CD4-positive, alpha-beta T cell treated with Interleukin-12 subunit alpha and Interleukin-12 subunit beta, for 1 hour (primary cell): ENCODE results near the gene COPZ2.
"Not testable (repeated sequence)": the region's sequence is repeated elsewhere in the genome, so short reads cannot be mapped to it uniquely, and the experiment has no call there.

Source experiments
- DNase-seq: peaks from one replicate; pipeline ENCODE4 v3.0.0-alpha.2; 2020

COPZ2 gene

GRCh38 chr17:48003417-48004151 is 34.0 kb downstream of the COPZ2 start:
- no peak for DNase-seq

DNA sequence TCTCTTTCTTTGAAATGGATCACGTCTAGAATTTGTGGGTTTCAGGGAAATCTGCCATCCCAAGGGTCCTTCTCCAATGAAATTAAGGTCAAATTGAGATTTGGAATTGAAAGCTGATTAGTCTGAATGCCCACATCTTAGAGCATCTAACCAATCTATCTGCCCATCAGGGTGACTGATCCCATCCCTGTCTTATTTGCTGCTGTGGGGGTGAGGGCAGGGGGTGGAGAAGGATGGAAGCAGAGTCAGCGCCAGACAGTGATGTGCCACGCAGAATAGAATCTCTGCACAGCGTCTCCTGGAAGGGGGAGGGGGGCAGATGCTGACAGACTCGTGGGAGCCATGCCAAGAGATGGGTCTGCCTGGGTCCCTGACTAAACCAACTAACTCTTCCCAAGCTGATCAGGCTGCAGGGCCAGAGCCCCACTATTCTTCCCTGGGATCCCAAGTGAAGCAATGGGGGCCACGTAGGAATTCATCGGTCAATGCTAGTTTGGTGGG is 34.6 kb downstream of the COPZ2 start:
- no peak for DNase-seq

- DNase-seq, result no peak
Observed at GRCh38 chr17:48002266-48002915, 35.2 kb downstream of the COPZ2 start.

- not testable (repeated sequence) for DNase-seq
Observed at GRCh38 chr17:48001657-48002056, 35.9 kb downstream of the COPZ2 start.

DNA sequence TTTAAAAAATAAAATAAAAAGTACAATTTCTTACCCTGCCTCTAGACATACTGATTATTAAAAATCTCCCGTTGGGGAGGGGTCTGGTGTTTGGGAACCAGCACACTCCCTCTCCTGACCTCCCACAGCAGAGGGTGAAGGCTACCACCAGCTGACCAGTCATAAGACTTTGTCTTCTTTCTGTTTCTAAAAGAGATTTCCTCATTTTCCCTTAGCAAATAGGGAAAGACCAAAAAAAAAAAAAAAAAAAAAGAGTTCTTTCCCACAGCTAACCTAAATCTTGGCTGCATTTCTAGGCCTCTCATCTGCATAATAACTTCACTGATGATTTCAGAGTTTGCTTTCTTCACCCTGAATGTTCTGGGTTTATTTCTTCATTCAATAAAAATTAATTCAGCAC is 36.4 kb downstream of the COPZ2 start:
- DNase-seq, result no peak

DNA sequence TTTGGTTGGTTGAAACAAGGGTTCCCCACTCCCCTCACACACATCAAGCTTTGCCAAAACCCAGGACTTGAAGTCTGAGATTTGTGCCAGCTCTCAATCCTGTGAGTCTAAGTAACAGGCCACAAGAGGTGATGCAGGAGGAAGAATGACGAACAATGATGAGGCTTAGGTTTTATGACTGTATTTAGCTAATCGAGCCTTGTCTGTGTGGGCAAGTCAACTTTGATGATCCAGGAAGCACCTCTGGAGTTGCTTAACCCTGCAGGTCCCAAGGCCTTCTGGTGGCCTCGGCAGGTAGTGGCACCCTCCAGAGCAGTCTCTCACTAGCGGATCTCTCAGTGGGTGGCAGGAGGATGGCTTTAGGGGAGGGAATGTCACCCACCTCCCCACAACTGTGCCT is 38.0 kb downstream of the COPZ2 start:
- no peak for DNase-seq

- no peak for DNase-seq
Observed at GRCh38 chr17:47998044-47998443, 39.6 kb downstream of the COPZ2 start.

DNA sequence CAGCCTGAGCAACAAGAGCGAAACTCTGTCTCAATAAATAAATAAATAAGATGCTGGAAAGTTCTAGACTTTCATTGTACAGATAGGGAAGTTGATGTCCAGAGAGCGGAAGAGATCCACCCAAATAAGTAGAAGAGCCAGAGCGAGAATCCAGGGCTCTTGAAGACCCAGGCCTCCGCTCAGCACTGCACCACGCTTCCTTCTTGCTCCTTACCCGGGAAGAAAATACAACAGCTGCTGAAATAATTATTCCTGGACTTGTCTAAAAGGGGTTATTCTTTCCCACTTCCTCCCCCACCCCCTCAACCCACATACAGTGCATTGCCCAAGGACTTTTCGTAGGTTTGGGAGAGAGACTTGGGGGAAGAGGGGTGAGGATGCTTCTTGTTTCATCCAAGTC is 40.0 kb downstream of the COPZ2 start:
- no peak for DNase-seq

- no peak for DNase-seq
Observed at GRCh38 chr17:47996201-47996600, 41.4 kb downstream of the COPZ2 start.

- no peak for DNase-seq
Observed at GRCh38 chr17:47995241-47995935, 42.2 kb downstream of the COPZ2 start.

DNA sequence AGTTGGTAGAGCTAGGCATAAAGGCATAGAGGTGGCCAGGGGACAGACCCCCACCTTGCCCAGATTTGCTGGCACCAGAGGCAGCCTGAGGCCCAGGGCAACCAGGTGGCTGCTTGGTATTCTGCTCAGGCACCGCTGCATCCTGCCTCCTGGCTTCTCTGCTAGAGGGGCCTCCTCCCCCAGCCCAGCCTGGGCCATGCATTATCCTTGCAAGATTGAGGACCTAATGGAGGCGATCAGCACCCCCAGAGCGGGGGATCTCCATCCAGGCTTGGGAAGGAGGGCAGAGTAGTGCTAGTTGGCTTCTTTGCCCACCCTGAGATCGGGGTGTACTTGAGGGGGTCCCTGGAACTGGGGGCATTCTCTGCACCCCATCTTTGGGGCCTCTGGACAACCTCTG is 42.9 kb downstream of the COPZ2 start:
- no peak for DNase-seq

DNA sequence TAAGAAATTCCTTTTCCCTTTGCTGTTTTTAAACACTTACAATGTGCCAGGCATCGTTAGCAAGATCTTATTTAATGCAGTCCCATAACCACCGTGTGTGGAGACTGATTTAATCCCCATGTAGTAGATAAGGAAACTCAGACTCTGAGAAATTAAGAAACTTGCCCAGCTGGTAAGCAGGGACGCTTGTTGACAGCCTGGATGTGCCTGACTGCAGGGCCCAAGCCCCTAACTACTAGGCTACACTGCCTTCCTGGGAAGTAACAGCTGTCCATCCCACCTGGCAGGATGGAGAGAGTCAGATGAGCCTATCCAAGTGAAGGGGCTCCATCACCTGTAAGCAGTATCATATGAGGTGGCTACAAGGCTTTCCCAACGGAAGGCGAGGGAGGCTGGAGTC is 43.6 kb downstream of the COPZ2 start:
- DNase-seq, result no peak

- no peak for DNase-seq
Observed at GRCh38 chr17:47993031-47993564, 44.5 kb downstream of the COPZ2 start.

- no peak for DNase-seq
Observed at GRCh38 chr17:47992216-47992615, 45.4 kb downstream of the COPZ2 start.

- no peak for DNase-seq
Observed at GRCh38 chr17:47990962-47991731, 46.5 kb downstream of the COPZ2 start.

DNA sequence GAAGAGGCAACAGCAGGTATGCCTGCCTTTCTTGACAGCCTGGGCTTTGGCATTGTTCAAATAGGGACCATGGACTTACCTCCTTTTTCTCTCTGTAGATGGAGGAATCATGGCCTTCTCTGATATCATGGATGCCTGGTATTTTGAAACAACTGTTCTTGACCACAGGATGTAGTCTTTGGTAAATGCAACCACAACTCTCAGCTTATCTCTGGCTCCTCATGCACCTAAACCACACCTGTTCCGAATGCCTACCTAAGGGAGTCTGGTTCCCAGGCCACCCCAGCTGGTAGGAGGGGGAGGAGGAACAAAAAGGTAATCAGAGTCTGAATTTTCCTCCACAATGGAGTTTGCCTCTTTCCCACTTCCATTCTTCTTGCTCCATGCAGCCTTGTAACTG is 47.9 kb downstream of the COPZ2 start:
- DNase-seq, result no peak

- no peak for DNase-seq
Observed at GRCh38 chr17:47989159-47989558, 48.4 kb downstream of the COPZ2 start.

GRCh38 chr17:47988445-47988844 is 49.2 kb downstream of the COPZ2 start:
- DNase-seq, result not testable (repeated sequence)

DNA sequence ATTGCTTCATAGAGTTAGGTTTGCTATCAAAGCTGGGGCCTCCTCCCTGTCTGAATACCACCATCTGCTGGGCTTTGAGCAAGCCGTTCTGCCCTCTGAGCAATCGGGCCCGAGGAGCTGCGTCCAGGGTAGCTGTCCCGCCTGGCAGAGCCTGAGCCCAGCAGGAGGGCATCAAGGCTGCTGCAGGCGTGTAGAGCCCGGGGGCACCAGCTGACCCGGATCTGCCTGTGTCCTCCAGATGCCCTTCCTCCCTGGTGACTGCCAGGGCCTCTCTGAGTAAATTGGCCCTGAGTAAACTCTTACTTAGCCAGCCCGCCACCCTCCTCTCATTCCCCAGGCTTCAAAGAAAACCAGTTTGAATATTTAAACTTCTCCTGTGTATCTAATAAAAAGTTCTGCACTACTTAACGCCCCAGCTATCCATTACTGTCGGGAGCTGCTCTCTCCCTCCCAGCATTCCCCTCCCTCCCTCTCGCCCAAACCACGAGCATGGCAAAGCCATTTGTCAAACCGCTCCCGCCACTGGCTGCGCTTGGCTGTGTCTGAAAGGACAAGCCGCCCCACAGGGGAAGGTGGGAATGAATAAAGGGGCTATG is 50.3 kb downstream of the COPZ2 start:
- DNase-seq, result no peak

DNA sequence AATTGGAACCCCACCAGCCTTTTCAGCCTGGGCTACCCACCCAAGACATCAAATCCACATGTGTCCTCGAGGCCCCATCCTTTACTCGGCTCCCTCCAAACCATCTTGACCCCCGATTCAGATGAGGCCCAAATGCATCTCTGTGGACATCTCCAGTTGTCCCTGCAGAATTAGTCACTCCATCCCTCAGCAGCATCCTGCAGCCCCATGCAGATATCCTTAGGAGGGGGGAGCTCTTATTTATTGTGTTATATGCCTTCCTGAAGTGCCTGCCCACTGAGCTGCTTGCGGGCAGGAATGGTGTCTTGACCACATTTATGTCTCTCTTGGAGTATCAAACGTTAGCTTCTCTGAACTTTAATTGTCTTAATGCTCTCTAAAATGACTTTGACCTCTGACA is 51.1 kb downstream of the COPZ2 start:
- DNase-seq, result no peak

DNA sequence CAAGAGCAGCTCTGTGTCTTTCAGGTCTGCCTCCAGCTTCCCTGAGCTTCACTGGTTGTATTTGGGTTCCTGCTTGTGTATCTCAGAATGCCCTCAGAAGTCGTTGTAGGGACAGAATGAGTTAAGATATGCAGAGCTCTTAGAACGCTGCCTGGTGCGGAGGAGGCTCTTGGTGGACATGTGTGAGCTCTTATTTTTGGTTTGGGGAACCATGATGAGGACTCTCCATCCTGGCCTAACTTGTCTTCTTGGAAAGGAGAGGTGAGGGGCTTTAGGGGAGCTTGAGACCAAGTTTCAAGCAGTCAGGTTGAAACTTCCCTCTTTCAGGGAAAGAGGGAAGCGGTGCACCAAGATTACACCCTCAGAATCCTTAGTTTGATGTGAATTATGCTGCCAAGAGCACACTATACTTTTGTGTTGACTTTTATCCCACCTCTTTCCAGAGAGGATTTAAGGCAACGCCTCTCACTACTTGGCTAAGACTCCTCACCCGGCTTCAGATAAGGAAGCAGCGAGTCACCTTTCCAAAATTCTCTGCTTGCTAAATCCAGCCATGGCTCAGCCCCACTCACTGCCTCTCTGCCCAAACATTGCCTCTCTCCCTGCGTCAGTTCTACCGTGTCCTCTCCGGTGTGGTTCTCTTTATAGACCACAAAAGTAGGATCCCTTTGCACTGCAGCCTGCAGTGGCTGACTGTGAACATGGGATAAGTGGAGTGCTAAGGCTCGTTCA is 53.9 kb downstream of the COPZ2 start:
- DNase-seq, result no peak
